NAMALWA (cell line): ENCODE measurements around the gene GAL3ST2.

Experiments used
- DNase-seq: peaks from one replicate; pipeline ENCODE4 v3.0.0-alpha.2; 2015; ENCODE audit warnings: low spot score

GAL3ST2 gene

DNA sequence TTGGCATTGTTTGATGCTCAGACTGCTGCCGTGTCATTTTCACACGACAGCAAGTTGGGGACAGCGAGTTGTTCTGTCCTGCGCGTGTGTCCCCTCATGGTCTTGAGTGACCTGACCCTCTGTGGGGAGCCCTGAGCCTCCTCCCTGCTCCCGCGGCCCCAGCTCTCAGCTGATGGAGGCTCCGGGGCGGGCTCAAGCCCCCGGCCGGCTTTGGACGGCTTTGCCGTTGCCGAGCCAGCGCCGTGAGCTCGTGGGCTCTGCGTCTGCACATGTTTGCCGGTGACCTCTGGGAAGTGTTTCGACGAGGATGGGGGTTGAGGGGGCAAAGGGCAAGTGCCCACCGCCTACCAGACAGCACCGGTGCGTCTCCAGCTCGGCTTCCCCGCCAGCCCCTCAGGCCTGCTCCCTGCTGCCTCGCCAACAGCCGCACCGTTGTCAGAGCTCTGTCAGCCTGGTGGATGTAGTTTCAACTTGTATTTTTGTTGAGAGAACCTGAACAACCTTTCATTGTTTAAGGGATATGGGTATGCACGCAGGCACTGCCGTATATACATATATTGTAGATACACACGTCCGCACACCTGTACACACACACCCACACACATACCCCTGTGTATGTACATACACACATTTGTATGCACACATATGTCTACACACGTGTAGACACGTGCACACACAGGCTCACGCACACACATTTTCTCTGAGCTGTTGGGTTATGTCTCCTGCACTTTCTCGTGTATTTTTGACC lies 68.4 kb downstream of the GAL3ST2 start:
- no peak for DNase-seq

DNA sequence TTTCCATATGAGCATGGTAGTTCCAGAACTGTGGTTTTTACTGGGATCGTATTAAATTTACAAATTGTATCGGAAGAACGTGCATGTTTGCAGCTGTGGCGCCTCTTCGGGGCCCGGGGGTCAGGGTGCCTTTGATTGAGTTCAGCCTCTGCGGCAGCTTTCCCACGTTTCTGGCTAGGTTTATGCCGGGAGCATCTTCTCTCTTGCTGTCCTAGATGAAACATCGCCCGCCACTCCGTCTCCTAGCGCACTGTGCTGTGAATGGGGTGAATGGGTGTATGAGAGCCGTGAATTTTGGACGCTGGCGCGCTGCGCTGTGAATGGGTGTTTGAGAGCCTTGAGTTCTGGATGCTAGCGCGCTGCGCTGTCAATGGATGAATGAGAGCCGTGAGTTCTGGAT lies 69.8 kb downstream of the GAL3ST2 start:
- DNase-seq, result no peak

DNA sequence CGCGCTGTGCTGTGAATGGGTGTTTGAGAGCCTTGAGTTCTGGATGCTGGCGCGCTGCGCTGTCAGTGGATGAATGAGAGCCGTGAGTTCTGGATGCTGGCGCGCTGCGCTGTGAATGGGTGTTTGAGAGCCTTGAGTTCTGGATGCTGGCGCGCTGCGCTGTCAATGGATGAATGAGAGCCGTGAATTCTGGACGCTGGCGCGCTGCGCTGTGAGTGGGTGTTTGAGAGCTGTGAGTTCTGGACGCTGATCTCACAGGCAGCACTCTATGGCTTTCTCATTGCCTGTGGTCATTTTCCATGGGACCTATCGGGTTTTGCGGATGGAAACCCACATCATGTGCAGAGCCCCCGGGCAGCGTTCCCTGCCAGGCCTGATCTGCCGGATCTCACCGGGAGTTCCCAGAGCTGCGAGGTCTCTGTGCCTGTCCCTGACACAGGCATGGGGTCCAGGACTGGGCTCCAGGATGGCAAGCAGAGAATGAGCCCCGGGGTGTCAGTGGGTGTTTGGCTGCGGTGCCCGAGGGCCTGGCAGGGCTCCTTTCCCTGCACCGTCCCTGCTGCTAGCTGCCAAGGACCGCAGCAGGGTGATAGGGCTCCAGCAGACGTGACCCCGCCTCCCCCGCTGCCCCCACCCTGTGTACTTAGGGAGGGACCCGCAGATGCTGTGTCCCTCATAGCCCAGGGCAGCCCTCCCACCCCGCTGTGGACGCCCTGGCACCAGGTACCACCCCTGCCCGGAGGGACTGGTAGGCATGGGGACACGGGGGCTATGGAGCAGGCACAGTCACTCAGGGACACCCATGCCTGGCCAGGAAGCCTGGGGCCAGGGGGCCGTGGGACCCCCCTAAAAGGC lies 72.4 kb downstream of the GAL3ST2 start:
- no peak for DNase-seq

DNA sequence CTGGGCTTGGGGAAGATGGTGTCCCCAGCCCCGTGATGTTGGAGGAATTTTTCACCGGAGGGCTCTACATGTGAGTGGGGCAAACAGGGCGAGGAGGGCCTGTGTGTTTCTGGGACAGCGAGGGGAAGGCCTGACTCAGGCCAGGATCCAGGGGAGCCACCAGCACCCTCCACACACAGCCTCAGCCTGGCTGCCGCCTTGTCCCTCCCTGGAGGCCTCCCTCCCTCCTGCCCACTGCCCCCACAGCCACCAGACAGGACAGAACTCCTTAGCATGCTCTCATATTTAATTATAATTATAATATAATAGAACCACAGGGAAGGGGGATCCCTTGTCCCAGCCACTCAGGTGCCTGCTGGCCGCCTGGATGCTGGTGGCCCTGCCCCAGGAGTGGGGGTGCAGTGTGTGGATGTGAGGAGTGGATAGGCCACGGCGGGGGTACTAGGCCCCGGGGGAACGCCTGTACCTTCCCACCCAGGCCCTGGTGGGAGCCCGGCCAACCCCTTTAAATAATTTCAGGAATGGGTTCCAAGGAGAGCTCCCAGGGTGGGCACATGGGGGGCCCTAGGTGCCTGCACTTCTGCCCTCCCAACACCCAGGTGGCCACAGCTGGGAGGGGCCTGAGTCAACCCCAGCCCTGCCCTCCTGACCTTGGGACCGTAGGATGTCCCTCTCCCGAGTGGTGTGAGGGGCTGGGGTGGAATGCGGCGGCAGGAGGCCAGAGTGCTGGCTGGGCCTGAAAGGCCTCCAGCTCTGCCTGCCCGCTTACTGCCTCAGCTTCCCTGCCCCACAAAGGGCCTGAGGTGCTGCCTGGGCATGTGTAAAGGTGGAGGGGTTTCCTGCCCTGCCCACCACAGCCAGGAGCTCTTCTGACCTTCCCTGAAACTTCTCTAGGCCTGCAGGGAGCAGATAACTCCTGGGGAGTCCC lies 73.3 kb downstream of the GAL3ST2 start:
- no peak for DNase-seq

GRCh38 chr2:241850544-241851324 lies 74.1 kb downstream of the GAL3ST2 start:
- no peak for DNase-seq

DNA sequence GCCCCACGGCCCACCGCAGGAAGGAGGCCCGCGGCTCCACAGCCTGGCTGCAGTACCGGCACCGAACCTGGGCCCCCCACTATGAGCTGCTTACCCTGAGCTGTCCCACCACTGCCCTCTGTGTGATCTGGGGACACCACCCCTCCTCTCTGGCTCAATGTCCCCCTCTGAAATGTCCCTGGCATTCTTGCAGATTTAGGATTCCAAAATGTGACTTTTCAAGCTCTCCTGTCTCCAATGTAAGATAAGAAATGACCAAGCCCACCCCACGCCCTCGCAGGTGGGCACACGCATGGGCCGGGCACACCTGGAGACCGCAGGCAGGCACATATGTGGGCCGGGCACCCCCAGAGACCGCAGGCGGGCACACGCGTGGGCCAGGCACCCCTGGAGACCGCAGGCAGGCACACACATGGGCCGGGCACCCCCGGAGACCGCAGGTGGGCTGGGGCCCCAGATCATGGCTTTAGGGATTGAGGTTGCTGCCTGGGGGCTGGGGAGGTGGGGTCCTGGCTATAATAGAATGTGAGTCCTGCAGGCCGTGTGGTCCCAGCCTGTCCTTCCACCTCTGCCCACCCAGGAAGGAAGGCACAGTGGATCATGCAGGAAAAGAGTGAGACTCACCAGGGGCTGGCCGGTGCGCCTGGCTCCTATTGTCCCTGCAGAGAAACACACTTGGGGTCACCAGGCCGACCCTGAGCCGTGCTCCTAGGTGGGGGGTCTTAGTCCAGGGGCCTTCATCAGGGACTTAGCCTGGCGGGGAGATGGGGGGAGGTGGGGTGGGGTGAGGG lies 74.9 kb downstream of the GAL3ST2 start:
- no peak for DNase-seq

- no peak for DNase-seq
These were observed 75.7 kb downstream of the GAL3ST2 start for GRCh38 chr2:241852116-241852980.

- no peak for DNase-seq
These were observed 76.5 kb downstream of the GAL3ST2 start for GRCh38 chr2:241852981-241853631.
